HG03108 (cell line): ENCODE results near the gene CFAP74.

Source experiments
- ATAC-seq: cut with Tn5 transposase; IDR thresholded peaks from one replicate; pipeline ENCODE4 v1.9.1; 2021; ENCODE audit warnings: moderate library complexity; ENCODE audit not compliant: unreplicated experiment

Gene CFAP74

GRCh38 chr1:2042830-2043773 is 39.5 kb upstream of the CFAP74 start:
- ATAC-seq = no peak

DNA sequence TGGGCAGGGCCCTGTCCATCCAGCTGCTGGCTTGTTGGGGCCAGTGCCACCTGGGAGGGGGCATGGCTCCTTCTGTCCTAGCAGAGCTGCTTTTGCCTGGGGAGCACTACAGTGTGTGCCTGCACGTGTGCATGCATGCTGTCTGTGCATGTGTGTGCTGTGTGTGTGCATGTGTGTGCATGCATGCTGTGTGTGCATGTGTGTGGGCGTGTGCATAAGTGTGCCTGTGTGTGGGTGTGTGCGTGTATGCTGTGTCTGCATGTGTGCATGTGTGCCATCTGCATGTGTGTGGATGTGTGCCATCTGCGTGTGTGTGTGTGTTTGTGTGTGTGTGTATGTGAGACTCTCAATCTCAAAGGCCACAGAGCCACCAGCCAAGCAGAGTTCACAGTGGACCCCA is 38.3 kb upstream of the CFAP74 start:
- ATAC-seq = no peak

- ATAC-seq = no peak
Measured at GRCh38 chr1:2041305-2041704, 37.7 kb upstream of the CFAP74 start.

DNA sequence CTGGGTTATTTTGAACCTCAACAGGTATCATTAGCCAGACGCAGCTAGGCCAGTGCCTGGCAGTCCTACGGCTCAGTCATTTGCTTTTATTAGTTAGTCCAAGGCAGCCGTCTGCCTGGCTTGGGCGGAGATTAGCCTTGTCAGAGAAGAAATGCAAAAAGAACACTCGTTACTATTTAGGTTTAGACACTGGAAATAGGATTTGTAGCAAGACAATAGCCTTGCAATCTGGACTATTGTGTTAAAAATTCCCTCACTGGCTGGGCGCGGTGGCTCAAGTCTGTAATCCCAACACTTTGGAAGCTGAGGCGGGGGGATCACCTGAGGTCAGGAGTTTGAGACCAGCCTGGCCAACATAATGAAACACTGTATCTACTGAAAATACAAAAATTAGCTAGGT is 35.7 kb upstream of the CFAP74 start:
- no peak for ATAC-seq

DNA sequence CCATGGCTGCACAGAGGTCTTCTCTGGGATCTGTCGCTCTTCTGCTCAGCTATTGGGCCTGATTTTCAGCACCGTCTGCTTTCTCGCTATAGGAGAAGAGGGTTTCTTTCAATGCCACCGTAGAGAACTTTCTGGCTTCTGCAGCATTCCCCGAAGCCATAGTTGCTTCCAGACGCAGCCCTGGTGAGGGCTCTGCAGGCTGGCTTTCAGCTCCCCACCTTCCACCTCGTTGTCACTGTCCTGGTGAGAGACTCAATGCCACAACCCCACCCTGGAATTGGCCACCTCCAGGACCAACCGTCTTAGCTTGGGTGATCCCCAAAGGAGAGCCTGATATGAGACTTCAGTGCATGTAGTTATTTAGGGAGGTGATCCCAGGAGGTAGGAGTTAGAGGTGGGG is 34.6 kb upstream of the CFAP74 start:
- ATAC-seq = no peak

DNA sequence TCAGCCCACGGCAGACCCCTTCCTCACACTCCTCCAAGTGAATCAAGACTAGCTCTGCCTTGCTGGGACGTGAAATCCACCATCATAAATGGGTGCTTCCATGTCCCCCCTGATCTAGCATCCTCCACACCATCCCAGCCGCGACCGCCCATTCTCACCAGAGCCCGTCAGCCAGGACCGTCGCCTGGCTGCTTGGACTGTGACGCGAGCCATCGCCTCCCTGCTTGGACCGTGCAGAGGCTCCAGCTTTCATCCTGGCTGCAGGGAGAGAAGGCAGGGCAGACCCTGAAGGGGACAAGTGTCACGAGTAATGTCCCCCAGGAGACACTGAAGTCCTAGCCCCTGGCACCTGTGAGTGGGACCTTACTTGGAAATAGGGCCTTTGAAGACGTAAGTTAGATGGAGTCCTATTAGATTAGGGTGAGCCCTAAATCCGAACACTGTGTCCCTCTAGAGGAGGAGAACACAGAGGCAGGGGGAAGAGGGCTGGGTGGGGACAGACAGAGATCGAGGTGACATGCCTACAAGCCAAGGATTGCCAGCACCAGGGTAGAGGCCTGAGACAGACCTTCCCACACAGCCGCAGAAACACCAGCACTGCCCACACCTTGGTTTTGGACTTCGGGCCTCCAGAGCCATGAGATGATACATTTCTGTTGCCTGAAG is 33.9 kb upstream of the CFAP74 start:
- no peak for ATAC-seq

- ATAC-seq = no peak
Measured at GRCh38 chr1:2036287-2036686, 32.7 kb upstream of the CFAP74 start.

- no peak for ATAC-seq
Measured at GRCh38 chr1:2033165-2033564, 29.6 kb upstream of the CFAP74 start.

- no peak for ATAC-seq
Measured at GRCh38 chr1:2032737-2033136, 29.2 kb upstream of the CFAP74 start.

- ATAC-seq = no peak
Measured at GRCh38 chr1:2031546-2032540, 28.3 kb upstream of the CFAP74 start.

DNA sequence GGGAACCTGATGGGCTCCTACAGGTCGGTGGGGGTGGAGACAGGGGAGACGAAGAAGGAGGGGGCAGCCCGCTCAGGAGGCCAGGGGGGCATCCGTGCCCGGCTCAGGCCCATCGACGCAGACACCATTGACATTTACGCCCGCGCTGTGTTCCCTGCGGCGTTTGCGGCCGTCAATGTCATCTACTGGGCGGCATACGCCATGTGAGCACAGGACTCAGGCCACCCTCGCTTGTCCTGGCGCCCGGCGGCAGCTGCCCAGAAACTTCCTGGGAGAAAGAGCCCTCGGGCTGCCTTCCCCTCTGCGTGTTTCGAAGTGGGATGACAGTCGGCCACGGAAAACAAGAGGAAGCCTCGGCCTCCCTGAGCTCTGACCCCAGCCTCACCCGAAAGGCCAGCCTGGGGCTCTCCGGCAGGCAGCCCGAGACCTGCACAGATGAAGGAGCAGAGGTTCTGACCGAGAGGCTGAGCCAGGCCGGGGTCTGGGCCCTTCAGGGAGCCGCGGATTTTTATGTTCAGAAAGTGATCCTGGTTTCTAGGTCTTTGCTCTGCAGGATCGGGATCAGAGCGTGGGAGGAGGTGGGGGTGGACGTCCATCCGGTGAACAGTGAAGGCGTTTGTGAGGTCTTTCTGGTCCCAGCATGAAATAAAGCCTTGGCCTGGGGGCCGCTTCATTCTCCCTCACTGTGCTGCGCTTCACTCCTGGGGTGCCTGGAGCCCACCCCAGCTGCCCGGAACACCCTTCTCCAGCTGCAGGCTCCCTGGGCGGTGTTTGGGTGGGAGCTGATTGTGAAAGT is 26.7 kb upstream of the CFAP74 start:
- no peak for ATAC-seq

- ATAC-seq = no peak
Measured at GRCh38 chr1:2029561-2029960, 26.0 kb upstream of the CFAP74 start.

DNA sequence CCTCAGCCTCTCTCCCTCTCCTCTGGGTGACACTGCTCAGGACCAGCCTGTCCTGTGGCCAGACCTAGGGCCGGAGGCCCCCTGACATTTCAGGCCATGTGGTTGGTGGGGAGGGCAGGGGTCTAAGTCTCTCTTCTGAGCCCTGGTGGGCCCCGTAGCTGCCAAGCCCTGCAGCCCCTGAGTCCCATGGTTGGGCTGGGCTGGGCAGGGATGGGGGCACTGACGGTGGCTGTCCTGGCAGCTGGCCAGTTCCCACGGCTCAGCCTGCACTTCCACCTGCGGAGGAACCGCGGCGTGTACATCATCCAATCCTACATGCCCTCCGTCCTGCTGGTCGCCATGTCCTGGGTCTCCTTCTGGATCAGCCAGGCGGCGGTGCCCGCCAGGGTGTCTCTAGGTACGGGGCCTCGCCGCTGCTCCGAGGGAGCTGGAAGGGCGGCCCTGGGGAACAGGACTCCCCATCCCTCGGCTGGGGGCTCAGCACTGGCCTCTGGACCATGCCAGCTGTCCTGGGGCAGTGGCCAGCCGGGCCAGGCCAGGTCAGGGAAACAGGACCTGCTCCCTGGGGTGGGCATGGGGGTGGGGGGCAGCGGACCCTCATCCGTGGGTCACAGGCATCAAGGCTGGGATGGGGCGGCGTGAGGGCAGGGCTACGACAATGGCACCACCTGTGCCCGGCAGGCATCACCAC is 25.4 kb upstream of the CFAP74 start:
- ATAC-seq = no peak

- ATAC-seq = no peak
Measured at GRCh38 chr1:2027961-2028583, 24.5 kb upstream of the CFAP74 start.

DNA sequence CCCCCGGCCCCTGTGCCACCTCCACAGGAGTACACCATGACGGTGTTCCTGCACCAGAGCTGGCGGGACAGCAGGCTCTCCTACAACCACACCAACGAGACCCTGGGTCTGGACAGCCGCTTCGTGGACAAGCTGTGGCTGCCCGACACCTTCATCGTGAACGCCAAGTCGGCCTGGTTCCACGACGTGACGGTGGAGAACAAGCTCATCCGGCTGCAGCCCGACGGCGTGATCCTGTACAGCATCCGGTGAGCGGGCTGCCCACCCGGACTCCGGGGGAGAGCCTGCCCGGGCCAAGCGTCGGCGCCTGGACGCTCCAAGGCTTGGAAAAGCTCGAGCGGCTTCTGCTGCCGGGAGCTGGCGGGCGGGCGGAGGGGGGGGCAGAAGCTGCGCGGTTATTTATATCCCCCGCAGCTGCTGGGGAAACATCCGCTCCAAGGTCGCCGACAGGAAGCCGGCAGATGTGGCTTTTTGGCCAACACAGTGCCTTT is 21.9 kb upstream of the CFAP74 start:
- ATAC-seq = no peak

GRCh38 chr1:2024887-2025286 is 21.3 kb upstream of the CFAP74 start:
- no peak for ATAC-seq

DNA sequence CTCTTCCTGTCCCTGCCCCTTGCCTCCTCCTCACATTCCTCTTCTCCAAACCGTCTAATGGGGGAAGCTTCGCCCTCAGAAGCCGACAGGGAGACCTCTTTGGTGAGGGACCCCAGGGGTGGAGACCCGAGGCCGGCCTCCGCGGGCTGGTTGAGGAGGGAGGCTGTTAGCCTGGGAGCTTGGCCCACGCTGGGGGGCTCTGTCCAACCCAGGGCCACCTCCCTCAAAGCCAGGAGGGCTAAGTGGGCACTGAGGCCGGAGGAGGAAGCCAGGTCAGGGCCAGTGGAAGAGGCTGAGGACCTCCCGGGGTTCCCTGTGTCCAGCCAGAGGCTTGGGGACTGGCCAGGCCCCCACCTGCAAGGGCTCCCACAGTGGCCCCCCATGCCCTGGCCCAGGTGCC is 20.9 kb upstream of the CFAP74 start:
- ATAC-seq = no peak

DNA sequence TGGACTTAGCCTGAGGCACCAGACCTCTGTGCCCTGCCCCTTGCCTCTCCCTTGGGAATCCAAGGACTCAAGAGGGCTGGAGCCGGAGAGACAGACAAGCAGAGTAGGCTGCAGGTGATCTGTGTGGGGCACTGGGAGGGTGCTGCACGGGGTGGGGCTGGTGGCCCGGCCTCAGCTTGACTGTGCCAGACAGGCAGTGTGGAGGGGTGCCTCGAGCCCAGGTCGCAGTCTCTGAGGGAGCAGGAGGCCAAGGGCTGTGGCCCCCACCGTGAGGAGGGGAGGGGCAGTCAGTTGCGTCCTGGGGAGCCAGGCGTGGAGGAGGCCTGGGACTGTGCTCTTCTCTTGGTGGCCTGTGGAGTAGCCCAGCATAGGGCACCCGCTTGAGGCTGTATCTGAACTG is 19.6 kb upstream of the CFAP74 start:
- no peak for ATAC-seq
